GM21526 (cell line): Measurements from ENCODE around the gene RAPGEF3.

ENCODE experiments used
- ATAC-seq: cut with Tn5 transposase; IDR thresholded peaks from one replicate; pipeline ENCODE4 v1.9.1; 2021; ENCODE audit warnings: moderate library complexity; ENCODE audit not compliant: unreplicated experiment, low FRiP score

RAPGEF3 gene

DNA sequence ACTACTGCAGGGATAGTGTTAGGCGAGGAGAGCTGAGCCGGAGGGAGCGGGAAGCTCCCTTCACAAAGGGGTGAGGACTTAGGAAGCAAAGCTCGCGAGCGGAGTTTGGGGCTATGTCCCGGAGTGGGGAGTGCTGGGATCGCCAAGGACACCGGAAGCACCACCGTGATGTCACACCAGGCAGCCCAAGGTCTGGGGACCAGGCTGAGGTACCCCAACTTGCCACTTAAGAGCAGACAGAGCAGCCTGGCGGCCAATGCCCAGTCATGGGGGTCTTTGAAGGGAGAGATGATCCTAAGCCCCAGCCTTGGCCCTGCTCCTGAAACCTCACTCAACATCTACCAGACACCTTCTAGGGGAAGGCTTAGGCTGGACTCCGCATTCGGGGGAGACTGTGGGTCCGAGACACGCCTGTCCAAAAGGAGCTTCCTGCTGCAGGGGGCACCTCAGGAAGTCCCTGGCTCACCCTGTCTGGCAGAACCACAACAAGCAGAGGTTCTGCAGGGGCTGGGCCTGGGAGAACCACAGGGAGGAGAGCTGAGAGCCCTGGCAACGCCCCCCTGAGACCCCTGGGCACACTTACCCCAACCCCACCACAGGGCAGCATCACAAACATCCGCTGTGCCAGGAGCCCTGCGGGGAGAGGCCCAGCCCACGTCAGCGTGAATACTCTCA is 32.1 kb upstream of the RAPGEF3 start:
- no peak for ATAC-seq

DNA sequence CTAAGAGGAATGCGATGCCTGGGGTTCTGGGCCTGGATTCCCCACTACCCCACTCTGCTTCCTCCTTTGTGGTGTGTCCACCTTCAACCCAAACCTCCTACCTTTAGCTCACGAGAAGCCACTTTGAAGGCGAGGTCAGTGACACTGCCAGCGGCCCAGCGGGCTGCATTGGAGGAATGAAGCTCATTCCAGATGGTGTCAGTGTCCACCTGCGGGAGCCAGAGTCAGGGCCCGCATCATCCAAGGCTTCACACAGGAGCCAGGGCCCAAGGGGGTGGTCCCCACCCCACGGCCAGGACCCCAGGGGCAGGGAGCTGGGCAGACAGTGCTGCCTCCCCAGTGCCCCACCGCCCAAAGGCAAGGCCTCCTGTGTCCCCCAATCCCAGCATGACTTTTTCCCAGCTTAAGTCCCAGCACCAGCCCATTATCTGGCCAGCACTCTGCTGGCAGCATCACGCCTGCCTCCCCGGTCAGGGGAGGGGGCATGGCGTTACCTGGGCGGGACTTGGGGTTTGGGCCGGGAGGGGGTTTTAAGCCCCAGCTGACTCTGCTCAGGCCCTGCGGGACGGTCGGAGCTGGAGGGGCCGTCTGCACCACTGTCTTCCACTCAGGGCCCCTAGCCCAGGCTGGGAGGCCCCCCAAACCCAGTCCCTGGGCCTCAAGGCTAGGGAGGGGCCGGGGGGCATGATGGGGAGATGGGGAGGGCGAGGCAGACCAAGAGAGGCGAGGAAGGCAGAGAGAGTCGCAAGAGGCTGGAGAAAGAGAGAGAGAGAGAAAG is 31.2 kb upstream of the RAPGEF3 start:
- ATAC-seq, result no peak

DNA sequence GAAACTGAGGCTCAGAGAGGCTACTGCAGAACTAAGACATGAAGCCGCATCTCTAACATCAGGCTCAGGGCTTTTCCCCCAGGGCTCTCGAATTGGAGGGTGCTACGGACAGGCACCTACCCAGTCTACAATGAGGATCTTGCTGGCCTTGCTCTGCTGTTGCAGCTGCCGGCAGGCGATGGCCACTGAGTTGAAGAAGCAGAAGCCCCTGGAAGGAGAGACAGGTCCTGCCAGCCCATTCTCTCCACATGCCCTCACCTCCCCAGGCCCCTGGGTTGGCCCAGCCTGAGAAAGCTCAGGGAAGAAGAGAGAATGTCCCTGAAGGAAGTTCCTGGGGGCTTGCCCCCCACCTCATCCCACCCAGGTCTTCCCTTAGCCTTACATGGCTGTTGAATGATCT is 30.5 kb upstream of the RAPGEF3 start:
- ATAC-seq, result no peak

DNA sequence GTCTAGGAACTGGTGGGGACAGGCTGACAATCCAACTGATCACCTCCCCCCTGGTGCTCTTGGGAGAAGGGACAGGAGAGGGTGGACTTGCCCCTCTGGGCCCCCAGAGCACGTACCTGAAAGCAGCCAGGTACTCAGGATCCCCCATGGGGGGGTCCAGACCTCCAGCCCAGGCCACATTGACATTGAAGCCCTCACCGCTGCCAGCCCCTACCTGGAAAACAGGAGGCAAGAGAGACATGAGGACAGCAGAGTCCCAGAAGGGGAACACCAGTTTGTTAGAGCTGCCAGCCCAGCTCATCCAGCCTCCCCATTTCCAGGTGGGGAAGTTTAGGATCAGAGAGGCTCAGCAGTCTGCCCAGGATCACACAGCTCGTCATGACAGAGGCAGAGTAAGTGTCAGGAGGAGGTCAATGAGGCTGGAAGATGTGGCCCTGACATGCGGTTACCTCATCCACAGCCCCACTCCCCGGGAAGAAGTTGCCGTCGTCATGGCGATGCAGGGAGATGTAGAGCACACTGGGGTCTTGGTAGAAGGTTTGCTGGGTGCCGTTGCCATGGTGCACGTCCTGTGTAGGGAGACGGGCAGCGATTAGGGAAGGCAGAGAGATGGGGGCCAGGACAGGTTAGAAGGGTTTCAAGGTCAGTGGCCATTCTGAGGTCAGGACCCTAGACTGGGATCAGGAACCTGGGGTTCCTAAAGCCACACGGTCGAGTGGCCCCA is 29.1 kb upstream of the RAPGEF3 start:
- ATAC-seq, result no peak

DNA sequence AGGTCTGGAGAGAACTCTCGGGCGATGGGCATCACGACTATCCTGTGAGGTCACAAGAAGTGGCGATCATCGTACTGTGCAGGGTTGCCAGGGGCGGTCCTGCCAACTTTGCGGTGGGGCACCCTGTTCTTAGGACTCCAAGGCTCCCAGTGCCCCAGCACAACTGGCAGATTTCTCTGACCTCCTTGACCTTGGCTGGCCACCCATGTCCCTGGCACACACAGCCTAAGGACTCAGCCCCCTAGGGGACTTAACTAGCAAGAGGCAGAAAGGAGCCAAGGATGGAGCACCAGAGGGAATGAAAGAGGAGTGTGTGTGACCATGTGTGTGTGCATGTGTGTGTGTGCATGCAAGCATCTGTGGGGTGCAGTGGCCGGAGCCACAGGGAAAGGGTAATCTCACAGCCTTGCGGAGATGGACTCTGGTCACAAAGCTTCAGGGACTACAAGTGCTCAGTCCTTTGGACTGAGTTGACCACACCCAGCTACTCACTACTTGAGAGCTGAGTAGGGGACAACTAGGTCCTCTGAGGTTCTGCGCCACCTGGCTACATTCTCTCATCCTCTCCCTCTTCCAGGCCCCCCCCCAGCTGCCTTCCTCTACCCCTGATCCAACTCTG is 28.1 kb upstream of the RAPGEF3 start:
- ATAC-seq, result no peak

DNA sequence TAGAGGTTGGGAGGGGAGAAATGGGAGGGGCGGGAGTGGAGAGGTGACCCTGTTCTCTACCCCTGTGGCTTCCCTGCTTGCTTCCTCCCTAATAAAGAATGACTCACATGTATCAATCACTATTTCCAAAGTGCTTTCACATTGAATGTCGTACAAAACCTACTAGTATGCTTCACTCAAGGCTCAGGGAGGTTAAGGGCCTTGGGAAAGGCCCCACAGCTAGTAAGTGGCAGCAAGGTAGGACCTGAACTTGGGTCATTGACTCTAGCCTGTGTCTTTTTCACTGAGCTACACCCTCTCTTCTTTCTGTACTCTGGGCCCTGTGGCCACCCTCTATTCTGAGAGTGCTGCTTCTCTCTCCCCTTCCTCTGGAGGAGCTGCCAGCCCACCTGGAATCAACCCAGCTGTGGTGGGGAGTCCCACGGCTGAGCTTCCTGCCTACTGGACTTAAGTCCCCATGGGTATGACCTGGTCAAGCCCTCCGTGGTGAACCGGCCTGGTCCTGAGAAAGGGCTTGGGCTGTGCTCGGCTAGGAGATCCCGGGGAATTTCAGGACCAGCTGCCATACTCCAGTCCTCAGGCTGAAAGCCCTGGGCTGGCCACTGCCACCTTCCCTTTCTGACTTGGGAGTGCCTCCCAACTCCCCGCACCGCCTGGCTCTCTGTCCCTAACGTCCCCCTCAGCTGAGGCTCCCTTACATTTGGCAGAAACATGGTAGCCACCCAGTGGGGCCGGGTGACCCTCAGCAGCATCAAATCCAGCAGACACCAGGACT is 27.4 kb upstream of the RAPGEF3 start:
- no peak for ATAC-seq

DNA sequence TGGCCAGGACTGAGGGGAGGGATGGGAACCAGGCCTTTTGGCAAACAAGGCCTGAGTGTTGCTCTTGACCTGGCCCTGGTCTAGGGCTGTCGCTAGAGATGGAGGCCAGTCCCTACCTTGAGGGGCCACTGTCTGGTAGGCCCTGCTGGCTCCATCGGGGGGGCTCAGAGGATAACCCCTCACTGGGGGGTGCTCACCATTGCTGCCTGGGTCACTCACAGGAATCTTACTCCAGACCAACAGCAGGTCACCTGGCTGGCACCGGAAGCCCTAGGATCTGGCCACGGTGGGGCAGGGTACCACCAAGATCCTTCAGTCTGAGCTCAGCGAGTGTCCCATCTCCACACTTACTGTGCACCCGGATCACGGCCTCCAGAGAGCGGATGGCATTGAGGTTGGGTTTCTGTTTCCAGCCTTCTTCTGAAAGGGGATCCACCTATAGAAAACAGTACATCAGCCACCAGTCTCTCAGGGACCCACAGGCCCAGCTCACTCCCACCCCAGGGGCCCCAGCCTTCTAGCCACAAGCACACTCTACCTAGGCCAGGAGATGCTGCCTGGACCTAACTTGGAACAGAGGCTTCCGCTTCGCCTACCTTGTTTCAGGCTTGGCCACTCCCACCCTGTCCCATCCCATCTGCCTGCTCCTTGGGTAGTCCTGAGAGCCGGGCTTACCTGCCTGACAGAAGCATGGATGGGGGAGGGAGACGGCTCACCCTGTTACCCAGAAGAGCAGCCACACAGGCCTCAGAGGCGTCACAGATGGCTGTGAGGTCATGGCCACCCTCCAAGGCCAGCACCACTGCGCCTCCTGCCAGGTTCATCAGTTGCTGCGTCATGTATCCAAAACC is 26.6 kb upstream of the RAPGEF3 start:
- no peak for ATAC-seq

DNA sequence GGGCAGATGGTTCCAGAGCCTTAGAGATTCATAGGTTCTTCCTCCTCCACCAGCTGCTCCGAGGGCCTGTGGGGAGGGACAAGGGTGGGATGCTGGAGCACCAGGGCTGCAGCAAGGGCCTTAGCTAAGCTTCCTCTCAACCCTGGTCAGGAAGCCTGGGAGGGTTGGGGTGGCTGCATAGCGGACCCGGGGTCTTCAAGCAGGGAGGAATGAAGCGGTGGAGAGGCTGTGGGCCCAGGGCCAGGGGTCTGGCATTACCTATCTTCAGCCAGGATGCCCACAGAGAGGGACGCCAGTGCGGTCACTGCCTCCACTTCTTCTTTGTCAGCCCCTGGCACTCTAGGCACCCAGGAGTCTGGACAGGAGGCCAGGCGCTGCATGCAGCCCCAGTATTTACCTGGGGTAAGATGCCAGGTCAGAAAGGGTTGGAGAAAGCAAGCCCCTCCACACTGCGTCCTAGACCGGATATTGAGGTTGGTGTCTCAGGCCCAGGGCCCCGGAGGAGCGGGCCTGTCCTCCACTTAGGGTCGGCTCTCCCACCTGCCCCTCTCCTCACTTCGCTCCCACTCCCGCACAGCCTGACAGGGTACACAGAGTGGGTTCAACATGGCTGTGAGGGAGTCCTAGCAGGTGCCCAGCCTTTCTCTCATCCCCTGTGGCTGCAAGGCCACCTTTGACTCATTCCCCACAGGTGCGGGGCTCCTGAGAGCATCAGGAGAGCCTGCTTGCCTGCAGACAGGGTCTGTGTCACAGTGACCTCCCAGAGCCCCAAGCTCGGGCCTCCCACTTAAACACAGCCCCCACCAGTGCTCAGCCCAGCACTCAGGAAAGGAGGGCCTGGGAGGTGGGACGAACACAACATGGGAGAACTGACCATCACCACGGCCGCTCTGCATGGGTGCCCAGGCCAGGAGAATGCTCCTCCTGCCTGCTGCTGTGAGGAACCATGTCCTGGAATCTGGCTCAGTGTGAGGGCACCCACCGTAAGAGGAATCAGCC is 25.4 kb upstream of the RAPGEF3 start:
- no peak for ATAC-seq

DNA sequence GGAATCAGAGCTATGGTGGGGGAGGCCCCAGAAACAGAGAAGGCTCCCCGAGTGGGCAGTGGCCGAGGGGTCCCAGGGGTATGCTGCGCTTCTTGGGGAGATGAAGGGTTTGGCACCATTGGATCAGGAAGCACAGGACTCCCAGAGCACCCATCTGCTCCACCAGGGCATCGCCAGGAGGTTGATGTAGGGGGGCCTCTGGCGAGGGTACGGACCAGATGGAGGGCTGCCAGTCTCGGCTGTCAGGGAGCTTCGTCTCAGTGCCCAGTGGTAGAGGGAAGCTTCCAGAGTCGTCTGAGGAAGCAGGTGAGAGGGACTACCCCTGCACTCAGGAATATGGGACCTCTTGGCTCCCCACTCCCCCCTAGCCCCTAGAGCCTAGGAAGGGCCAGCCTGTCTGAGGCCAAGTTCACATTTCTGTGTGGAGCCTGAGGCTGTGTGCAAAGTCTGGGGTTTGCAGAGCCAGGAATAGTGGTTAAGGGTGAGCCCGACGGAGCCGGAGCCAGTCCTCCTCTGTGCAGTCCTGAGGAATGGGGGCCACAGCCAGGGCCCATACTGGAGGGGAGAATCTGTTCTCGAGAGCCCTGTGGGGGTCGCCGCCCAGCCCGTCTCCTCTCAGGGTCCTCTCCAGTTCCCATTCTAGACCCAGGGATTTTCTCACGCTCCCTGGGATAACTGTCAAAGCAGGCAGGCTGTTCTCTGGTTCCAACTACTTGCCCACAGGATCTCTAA is 24.5 kb upstream of the RAPGEF3 start:
- no peak for ATAC-seq

DNA sequence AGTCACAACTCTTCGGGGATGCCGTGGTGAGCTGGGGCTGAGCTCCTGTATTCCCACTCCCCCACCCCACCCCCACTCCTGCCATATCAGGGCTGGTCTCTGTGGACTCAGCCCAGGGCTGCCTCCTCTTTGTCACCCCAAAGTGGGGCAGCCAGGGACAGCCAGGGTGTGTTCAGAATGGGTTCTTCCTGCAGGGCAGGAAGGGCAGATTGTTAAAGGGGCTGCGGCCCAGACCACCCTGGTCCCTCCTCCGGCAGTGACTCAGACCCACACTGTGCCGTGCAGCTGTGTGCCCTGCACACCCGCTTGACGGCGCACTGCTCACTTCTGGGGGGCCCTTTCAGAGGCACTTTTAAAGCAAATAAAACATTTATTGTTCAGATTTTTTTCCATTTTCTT is 23.7 kb upstream of the RAPGEF3 start:
- no peak for ATAC-seq

DNA sequence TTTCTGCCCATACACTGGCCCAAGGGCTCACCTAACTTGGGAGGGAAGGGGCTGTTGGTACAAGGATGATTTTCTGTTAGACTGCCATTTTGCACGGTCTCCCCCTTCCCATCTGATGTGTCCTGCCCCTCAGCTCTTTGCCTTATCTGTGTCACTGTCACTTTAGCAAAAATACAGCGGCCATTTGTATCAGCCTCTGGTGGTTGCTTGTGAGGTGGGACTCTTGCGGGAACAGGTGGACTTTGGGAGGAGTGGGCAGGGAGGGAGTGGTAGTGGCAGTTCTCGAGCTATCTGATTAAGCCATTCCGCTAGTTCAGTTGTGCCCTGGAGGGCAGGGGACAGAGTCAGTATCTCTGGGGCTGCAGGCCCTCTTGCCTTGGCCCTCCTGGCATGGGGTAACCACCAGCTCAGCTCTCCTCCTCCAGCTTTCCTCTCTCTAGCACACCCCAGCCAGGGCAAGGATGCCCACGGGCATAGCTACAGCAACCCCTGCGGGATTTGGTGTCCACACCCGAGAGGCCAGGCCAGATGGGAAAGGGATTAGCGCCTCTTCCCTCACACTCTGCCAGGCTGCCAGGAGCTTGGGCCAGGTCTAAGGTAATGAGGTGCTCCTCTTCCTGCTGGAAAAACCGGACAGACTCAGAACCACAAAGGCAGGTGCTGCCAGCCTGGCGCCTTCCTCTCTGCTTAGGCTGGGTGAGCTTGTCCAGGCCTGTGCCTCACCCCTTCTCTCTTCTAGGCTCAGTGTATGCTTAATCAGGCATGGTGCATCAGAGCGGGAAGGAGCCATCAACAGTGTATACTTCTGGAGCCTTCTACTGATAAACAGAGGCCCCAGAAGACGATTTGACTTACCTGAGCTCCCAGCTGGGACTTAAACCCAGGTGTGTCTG is 23.0 kb upstream of the RAPGEF3 start:
- no peak for ATAC-seq

DNA sequence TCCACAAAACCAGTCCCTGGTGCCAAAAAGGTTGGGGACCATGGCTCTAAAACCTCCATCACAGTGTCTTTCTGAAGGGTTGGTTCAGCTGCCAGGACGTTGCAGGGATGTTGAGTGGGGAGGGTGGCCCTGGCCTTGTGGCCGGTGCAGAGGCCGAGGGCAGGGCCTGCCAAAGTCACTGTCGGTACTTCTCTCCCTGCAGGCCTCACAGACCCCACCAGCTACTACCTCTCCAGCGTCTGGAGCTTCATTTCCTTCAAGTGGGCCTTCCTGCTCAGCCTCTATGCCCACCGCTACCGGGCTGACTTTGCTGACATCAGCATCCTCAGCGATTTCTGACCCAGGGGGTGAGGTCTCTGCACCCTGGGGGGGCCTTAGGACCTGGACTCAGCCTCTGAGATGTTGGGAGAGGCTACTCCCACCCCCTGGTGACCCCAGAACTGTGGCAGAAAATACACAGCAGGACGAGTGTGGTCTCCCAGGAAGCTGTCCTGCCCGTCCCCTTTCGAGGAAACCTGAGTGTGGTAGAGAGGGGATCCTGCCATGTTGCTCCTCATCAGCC is 21.3 kb upstream of the RAPGEF3 start:
- no peak for ATAC-seq

DNA sequence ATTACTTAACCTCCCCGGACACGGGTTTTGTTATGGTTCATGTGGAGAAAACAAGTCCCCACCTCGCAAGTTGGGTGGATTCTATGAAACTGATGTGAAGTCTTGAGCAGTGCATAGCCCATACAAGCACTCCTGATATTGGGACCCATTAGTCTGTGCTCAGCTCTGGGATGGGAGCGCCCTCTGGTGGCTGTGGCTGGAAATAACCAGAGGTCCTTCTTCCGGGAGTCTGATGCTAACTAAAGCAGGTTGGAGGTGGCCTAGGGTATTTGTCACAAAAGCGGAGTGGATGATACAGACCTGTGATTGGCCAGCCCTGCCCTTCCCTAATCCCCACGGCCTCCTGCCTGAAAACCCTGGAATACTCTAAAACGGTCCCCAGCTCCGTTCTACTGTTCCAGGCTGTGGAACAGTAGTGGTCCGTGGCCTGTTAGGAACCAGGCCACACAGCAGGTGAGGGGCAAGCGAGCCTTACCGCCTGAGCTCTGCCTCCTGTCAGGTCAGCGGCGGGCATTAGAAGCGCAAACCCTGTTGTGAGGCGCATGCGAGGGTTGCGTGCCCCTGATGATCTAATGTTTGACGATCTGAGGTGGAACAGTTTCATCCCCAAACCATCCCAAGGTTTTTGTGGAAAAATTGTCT is 20.7 kb upstream of the RAPGEF3 start:
- ATAC-seq, result peak; percentile 71

DNA sequence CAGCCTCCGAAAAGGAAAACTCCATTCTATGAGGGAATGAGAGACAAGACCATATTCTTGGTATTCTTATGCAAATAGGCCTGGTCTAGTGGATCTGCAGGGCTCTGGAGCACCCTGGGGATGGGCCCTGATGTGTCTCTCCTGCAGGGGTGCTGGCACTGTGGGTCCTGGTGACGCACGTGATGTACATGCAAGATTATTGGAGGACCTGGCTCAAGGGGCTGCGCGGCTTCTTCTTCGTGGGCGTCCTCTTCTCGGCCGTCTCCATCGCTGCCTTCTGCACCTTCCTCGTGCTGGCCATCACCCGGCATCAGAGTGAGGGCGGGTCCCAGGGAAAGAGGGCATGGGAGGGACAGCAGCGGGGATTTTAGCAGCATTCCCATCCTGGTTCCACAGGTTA is 20.2 kb upstream of the RAPGEF3 start:
- no peak for ATAC-seq

DNA sequence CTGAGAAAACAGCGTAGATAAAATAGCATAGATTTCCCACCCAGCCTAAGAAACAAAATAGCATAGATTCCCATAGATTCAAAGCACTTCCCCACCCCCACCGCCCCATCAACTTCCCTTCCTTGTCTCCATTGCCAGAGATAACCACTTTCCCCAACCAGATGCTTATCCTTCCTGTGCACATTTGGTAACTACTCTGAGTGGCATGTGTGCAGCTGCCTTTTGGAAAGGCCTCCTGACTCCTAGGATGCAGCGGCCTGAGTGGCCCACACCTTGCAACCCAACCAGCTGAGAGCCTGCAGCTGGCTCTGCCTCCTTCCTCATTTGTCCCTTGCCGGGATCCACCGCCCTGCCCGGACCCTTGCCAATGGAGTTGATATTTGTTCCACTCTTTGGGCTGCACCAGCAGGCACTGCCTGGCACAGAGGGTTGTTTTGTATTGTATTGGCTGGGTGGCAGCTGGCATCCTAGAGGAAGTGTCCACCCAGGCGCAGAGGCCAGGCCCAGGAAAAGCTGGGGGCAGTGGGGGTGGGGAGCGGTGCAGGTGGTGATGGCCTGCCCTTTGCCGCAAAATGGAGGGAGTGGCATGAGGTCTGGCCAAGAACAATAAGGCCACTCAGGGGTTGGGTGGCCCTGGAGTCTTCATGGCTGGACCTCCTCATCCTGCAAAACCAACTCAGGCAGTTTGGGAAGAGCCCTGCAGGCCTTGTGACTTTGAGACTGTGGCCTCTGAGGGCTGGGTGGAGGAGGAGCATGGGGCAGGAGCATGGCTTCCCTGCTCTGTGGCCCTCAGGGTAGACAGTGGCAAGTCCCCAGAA is 19.3 kb upstream of the RAPGEF3 start:
- ATAC-seq, result no peak
